ENCODE results near the gene C14orf132.
"Not testable (repeated sequence)": the region's sequence is repeated elsewhere in the genome, so short reads cannot be mapped to it uniquely, and the experiment has no call there.

The C14orf132 gene

GRCh38 chr14:96038920-96039632 lies at the start of gene C14orf132:
Gene C14orf132, plus strand, starts transcription at chr14:96039362. Its CDS starts 139 bp downstream, at chr14:96039501.
- DNase-seq (ENCODE audit: low read depth in 4 of 4, low spot score in 1 of 4): peak in 3 of 4 experiments; percentile 28 to 66 (median 41)

GRCh38 chr14:95993768-95994592 lies 45.2 kb upstream of the C14orf132 start:
- peak in 2 of 4 experiments; percentile 1 to 4 for DNase-seq (ENCODE audit: low read depth in 4 of 4, low spot score in 1 of 4)

GRCh38 chr14:95994593-95994928 lies 44.6 kb upstream of the C14orf132 start:
- no peak for DNase-seq (ENCODE audit: low read depth in 4 of 4, low spot score in 1 of 4)

- DNase-seq (ENCODE audit: low read depth in 4 of 4, low spot score in 1 of 4): no peak
These were observed 40.5 kb upstream of the C14orf132 start for GRCh38 chr14:95998656-95999055.

DNA sequence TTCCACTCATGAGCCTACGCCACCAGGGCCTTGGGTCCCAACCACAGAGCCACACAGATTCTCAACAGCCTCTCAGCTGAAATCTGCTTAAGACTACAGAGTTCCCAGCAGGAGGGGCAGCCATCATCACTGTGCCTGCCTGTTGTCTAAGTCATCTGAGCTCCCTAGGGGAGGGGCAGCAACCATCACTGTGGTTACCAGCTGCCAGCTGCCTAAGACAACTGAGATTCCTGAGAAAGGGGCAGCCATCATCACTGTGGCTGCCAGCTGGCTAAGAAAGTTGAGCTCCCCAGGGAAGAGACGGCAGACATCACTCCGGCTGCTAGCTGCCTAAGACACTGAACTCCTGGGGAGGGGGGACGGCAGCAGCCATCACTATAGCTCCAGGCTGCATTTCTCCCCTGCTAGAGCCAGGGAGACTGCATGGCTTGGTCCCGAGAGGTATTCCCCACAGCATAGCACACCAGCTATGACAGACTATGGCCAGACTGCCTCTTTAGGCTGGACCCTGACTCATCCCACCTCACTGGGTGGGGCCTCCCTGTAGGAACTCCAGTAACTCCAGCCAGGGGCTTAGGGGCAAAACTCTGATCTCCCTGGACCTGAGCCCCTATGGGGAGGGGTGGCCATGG lies 37.2 kb upstream of the C14orf132 start:
- DNase-seq (ENCODE audit: low read depth in 4 of 4, low spot score in 1 of 4): no peak

- DNase-seq (ENCODE audit: low read depth in 4 of 4, low spot score in 1 of 4): no peak
These were observed 36.7 kb upstream of the C14orf132 start for GRCh38 chr14:96002498-96002884.

DNA sequence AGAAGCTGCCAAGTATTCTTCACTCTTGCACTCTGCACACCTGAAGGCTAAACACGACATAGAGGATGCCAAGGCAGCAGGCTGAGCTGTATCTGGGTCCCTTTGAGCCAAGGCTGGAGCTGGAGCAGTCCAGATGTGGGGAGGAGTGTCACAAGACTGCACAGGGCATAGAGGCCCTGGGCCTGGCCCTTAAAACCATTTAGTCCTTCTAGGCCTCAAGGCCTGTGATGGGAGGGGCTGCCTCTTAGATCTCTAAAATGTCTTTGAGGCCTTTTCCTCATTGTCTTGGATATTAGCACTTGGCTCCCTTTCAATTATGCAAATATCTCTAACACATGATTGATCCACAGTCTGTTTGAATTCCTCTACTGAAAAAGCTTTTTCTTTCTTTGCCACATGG lies 28.0 kb upstream of the C14orf132 start:
- DNase-seq (ENCODE audit: low read depth in 4 of 4, low spot score in 1 of 4): no peak

GRCh38 chr14:96011607-96012006 lies 27.6 kb upstream of the C14orf132 start:
- no peak for DNase-seq (ENCODE audit: low read depth in 4 of 4, low spot score in 1 of 4)

GRCh38 chr14:96012757-96013156 lies 26.4 kb upstream of the C14orf132 start:
- DNase-seq (ENCODE audit: low read depth in 4 of 4, low spot score in 1 of 4): not testable (repeated sequence)

DNA sequence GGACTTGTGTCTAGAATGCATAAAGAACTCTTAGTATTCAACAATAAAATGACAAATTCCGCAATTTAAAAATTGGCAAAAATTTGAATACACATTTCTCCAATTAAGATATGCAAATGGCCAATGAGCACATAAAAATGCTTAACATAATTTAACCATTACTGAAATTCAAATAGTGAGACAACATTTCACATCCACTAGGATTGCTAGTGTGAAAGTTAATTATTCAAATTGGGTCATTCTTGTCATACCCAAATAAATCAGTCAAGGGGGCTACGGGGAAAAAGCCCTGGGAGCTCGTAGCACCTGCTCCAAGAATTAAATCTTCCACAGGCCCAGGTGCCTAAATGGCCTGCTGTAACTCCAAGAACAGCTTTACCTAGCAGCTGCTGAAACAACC lies 25.0 kb upstream of the C14orf132 start:
- DNase-seq (ENCODE audit: low read depth in 4 of 4, low spot score in 1 of 4): no peak

DNA sequence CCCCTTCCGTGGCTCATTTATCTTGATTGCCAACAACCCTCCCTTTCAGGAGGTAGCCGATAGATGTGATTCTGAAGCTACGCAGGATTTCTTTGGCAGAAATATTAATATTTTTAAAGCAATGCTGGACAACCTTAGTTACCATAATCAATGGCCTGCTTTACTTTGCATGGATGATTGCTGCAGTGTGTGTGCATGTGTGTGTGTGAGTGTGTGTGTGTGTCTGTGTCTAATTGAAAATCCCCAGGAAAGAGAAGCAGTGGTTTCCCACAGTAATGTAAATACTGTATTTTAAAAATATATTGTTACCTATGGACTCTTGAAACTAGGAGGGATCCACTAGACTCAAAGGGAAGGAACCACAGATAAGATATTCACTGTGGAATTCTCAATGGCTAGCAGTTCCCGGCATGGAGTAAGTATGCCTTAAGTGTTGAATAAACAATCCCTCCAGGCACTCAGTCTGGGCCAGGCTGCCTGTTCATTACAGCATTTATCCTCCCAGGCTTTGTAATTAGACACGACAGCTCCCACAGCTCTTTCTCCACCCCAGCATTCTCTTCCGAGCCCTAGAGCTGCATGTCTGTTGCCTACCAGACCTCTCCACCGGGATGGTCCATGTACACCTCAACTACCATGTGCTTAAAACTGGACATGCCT lies 22.5 kb upstream of the C14orf132 start:
- DNase-seq (ENCODE audit: low read depth in 4 of 4, low spot score in 1 of 4): no peak

DNA sequence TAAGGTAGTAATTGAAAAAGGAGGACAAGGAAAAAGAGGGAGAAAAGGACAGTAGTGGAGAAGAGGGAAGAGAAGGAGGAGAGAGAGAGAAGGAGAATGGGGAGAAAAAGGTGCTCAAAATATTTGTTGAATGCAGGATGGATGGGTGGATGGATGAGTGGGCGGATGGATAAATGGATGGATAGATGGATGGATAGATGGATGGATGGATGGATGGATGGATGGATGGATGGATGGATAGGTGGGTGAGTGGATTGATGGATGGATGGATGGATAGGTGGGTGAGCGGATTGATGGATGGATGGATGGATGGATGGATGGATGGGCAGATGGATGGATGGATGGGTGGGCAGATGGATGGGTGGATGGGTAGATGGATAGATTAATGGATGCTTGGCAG lies 21.3 kb upstream of the C14orf132 start:
- no peak for DNase-seq (ENCODE audit: low read depth in 4 of 4, low spot score in 1 of 4)

GRCh38 chr14:96027431-96028355 lies 11.5 kb upstream of the C14orf132 start:
- DNase-seq (ENCODE audit: low read depth in 4 of 4, low spot score in 1 of 4): no peak

DNA sequence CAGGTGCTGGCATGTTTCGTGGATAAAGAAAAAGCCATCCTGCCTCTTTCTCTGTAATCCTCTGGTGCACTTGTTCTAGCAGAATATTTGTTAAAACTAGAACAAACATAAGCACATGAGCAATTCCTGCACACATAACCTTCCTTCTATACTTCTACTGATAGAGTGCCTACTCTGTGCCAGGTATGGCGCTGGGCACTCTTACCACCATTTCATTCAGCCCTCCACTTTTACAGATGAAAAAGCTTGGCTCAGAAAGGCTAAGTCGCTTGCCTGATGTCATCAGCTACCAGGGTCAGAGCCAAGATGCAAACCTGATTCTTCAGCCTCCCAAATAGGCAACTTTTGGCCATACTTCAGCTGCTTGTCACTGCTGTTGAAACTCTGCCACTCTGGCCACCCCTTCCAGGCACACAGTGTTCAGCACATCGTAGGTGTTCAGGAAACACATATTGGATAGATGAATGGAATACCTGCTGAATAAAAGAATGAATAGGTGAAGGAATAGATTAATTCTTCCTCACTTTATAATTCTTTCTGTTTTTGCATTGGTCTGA lies 10.0 kb upstream of the C14orf132 start:
- DNase-seq (ENCODE audit: low read depth in 4 of 4, low spot score in 1 of 4): no peak

- DNase-seq (ENCODE audit: low read depth in 4 of 4, low spot score in 1 of 4): no peak
These were observed 8.9 kb upstream of the C14orf132 start for GRCh38 chr14:96030108-96030760.

GRCh38 chr14:96031691-96032090 lies 7.5 kb upstream of the C14orf132 start:
- DNase-seq (ENCODE audit: low read depth in 4 of 4, low spot score in 1 of 4): no peak

DNA sequence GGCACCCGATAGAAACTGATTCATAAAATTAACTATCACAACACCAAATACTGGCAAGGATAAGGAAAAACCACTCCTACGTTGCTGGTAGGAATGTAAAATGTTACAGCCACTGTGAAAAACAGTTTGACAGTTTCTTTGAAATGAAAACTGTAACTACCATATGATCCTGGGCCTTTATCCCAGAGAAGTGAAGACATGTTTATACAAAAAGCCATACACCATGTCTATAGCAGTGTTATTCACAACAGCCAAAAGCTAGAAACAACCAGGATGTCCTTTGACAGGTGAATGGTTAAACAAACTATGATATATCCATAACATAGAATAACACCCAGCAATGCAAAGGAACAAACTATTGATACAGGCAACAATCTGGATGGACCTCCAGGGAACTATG lies 3.7 kb upstream of the C14orf132 start:
- no peak for DNase-seq (ENCODE audit: low read depth in 4 of 4, low spot score in 1 of 4)

DNA sequence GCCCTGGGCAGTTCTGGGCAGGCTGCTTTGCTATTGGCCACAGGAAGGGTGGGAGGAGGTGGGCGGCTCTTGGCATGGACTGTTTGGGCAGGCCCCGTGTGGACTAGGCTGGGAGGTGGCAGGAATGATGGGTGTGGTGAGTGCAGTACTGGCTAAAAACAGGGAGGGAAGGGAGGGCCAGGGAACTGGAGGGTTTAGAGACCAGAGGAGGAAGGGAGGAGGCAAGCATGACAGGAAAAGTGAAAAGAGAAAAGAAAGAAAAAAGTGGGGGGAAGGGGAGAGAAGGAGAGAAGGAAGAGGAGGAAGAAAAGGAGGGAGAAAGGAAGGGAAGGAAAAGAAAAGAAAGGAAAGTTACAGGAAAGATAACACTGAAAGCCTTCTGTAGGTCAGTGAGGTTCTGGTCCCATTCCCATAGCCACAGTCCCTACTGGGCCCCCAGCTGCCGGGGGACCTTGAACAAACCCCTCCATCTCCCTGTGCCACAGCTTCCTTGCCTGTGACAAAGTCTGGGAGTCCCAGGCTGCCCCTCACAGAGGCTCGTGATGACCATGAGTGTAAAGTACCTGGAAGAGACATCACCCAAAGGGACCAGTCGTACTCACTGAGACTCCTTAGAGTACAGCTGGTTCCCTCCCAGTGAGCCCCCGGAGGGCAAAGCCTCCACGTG lies 1.1 kb upstream of the C14orf132 start:
- no peak for DNase-seq (ENCODE audit: low read depth in 4 of 4, low spot score in 1 of 4)

- no peak for DNase-seq (ENCODE audit: low read depth in 4 of 4, low spot score in 1 of 4)
These were observed 623 bp upstream of the C14orf132 start for GRCh38 chr14:96038558-96038919.

All from stimulated activated CD4-positive, alpha-beta T cell treated with anti-CD3 and anti-CD28 coated beads, Interleukin-1b, Interleukin-23, amount 100 ng/mL, for 24 hours (primary cell).